GM13976 (cell line): Measurements from ENCODE around the gene DUSP15.
"Not testable (repeated sequence)": the region's sequence is repeated elsewhere in the genome, so short reads cannot be mapped to it uniquely, and the experiment has no call there.

Source experiments
- DNase-seq: peaks from one replicate; pipeline ENCODE4 v3.0.0; 2012; ENCODE audit warnings: low spot score
- in situ Hi-C: fragments of 300-500 bp; cut with MboI; formaldehyde crosslinking; loops from one replicate; pipeline ENCODE4 v1.12.0; 2022; ENCODE audit warnings: low sequenced_read_pairs, mixed read lengths, inconsistent platforms; ENCODE audit not compliant: unreplicated experiment
- TF ChIP-seq, protein P1 (sequence below): IDR thresholded peaks from 2 replicates; pipeline ENCODE4 v1.5.1; 2012; ENCODE audit warnings: borderline replicate concordance, mild to moderate bottlenecking; ENCODE audit not compliant: insufficient read depth; ENCODE audit errors: extremely low read depth, missing control alignments, control extremely low read depth

The DUSP15 gene, protein sequence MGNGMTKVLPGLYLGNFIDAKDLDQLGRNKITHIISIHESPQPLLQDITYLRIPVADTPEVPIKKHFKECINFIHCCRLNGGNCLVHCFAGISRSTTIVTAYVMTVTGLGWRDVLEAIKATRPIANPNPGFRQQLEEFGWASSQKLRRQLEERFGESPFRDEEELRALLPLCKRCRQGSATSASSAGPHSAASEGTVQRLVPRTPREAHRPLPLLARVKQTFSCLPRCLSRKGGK

GRCh38 chr20:31869942-31870725, at the start of gene DUSP15, which contains the start of gene TTLL9:
Gene DUSP15, minus strand, starts transcription at chr20:31870527. Its CDS starts 190 bp downstream, at chr20:31870337.
Gene TTLL9, plus strand, starts transcription at chr20:31870634. Its CDS starts 493 bp downstream, at chr20:31871127.
- TF ChIP-seq, protein P1, sequence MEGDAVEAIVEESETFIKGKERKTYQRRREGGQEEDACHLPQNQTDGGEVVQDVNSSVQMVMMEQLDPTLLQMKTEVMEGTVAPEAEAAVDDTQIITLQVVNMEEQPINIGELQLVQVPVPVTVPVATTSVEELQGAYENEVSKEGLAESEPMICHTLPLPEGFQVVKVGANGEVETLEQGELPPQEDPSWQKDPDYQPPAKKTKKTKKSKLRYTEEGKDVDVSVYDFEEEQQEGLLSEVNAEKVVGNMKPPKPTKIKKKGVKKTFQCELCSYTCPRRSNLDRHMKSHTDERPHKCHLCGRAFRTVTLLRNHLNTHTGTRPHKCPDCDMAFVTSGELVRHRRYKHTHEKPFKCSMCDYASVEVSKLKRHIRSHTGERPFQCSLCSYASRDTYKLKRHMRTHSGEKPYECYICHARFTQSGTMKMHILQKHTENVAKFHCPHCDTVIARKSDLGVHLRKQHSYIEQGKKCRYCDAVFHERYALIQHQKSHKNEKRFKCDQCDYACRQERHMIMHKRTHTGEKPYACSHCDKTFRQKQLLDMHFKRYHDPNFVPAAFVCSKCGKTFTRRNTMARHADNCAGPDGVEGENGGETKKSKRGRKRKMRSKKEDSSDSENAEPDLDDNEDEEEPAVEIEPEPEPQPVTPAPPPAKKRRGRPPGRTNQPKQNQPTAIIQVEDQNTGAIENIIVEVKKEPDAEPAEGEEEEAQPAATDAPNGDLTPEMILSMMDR: no peak
- DNase-seq: peak; percentile 61
- in situ Hi-C loops: no loop called here

GRCh38 chr20:31919410-31920155, 49.3 kb upstream of the DUSP15 start:
- no peak for DNase-seq
- TF ChIP-seq, protein P1: no peak
- in situ Hi-C loops: no loop called here

DNA sequence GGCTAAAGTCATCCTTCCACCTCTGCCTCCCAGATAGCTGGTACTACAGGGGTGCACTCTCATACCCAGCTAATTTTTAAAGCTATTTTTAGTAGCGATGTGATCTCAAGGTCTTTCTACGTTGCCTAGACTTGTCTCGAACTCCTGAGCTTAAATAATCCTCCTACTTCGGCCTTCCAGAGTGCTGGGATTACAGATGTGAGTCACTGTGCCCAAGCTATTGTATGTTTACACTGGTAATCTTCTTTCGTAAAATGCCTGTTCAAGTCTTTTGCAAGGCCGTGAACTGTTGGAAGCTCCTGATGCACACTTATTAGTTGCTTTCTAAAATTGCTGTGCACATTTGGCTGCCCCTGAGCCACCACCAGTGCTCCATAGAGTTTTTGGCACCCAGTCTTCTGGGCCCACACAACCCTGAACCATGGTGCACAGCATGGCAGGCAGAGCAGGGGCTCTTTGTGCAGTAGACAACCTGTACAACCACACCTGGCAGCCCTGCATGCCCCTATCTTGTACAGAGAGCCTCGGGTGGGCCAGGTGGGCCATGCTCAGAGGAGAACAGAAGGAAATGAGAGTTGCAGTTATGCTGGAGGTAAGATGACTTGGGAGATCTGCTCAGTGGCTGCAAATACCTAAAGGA, 48.3 kb upstream of the DUSP15 start:
- in situ Hi-C loops: no loop called here
- no peak for DNase-seq
- TF ChIP-seq, protein P1: no peak

- in situ Hi-C loops, DNase-seq: not testable (repeated sequence)
These were observed 47.7 kb upstream of the DUSP15 start for GRCh38 chr20:31917962-31918412.

DNA sequence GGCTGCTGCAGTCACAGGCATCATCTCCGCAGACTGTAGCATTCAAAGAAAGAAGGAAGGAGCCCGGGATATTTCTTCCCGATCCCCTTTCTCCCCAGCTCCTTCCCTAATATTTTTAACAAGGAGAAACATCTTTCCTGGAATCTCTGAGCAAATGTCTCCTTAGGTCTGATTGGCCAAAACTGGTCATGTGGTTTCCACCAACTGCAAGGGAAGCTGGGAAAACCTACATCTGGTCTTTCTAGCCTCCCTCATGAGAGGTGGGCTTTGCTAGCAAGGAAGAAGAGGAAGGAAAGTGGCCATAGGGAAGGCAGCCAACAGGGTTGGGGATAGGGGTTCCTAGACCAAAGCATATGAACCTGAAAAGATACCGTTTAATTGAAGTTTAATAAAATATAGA, 46.4 kb upstream of the DUSP15 start:
- DNase-seq: no peak
- in situ Hi-C loops: no loop called here
- TF ChIP-seq, protein P1: no peak

GRCh38 chr20:31915491-31916280, 45.4 kb upstream of the DUSP15 start:
- in situ Hi-C loops: no loop called here
- TF ChIP-seq, protein P1: no peak
- no peak for DNase-seq
